GM12801 (cell line): ENCODE results near the gene WSCD1.

Experiments used
- TF ChIP-seq, protein P1 (sequence below): IDR thresholded peaks from one replicate; pipeline ENCODE4 v1.5.1; 2011; ENCODE audit warnings: control low read depth; ENCODE audit not compliant: insufficient read length; ENCODE audit errors: extremely low read depth

WSCD1 gene

DNA sequence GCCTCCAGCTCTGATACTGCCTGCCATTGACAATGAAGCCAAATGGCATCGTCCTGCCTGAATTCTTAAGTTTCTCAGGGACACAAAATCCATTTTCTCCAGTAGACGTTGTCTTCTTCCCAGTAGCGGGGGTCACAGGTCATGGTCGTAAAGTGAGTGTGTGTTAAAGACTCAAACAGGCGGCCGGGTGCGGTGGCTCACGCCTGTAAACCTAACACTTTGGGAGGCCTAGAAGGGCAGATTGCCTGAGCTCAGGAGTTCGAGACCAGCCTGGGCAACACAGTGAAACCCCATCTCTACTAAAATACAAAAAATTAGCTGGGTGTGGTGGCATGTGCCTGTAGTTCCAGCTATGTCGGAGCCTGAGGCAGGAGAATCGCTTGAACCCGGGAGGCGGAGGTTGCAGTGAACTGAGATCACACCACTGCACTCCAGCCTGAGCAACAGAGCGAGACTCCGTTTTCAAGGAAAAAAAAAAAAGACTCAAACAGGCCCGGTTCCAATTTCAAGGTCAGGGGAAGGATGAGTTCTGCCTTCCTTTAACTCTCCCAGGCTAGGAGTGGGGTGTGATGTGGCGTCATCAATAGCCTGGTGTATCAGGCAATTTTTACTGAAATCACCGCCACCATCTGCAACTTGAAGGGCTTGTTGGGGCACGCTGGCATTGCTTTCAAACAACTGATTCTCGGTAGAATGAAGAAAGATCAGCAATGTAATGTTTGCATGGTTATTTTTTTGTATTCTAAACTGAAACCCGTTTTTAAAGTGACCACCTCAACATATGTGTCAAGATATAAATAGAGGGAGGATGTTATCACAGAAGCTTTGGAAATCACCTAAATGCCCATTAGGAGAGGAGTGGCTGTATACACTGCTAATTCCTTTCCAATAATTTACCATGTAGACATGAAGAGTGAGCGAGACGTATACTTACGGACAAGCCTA, 91.0 kb downstream of the WSCD1 start:
- TF ChIP-seq, protein P1, sequence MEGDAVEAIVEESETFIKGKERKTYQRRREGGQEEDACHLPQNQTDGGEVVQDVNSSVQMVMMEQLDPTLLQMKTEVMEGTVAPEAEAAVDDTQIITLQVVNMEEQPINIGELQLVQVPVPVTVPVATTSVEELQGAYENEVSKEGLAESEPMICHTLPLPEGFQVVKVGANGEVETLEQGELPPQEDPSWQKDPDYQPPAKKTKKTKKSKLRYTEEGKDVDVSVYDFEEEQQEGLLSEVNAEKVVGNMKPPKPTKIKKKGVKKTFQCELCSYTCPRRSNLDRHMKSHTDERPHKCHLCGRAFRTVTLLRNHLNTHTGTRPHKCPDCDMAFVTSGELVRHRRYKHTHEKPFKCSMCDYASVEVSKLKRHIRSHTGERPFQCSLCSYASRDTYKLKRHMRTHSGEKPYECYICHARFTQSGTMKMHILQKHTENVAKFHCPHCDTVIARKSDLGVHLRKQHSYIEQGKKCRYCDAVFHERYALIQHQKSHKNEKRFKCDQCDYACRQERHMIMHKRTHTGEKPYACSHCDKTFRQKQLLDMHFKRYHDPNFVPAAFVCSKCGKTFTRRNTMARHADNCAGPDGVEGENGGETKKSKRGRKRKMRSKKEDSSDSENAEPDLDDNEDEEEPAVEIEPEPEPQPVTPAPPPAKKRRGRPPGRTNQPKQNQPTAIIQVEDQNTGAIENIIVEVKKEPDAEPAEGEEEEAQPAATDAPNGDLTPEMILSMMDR = no peak

DNA sequence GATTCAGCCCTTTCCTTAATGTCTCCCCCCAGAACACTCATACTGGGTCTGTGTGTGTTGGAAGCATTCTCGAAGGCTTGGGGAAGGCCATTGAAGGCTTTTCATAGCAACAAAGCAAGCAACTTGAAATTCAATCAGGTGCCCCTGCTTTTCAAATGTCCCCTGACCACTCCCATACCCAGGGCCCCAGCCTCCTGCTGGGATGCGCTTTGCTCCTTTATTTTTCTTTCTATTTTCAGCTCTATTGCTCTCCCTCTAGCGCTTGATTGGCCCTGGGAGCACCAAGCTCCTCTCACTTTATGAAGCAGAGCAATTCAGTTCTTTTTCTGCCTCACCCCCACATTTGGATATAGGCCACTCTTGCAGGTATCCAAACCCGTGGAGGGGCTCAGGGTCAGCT, 92.0 kb downstream of the WSCD1 start:
- TF ChIP-seq, protein P1 = no peak

- TF ChIP-seq, protein P1 = no peak
These were observed 92.7 kb downstream of the WSCD1 start for GRCh38 chr17:6162892-6163291.

GRCh38 chr17:6163612-6164333, 93.6 kb downstream of the WSCD1 start:
- TF ChIP-seq, protein P1 = no peak

- TF ChIP-seq, protein P1 = no peak
These were observed 94.8 kb downstream of the WSCD1 start for GRCh38 chr17:6164996-6165395.

DNA sequence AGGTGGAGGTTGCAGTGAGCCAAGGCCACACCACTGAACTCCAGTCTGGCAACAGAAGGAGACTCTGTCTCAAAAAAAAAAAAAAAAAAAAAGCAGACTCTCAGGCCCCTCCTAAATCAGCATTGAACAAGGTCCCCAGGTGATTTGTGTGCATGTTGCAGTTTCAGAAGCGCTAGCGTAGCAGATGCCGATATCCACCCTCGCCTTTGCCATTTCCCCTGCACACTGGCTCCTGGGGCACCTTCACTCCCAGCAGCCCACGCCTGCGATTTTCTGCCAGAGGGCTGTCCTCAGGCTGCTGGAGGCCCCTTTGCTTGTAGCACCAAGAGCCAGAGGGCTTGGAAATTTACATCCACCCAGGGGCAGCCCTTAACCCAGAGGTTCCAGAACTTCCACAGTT, 95.6 kb downstream of the WSCD1 start:
- TF ChIP-seq, protein P1 = no peak

DNA sequence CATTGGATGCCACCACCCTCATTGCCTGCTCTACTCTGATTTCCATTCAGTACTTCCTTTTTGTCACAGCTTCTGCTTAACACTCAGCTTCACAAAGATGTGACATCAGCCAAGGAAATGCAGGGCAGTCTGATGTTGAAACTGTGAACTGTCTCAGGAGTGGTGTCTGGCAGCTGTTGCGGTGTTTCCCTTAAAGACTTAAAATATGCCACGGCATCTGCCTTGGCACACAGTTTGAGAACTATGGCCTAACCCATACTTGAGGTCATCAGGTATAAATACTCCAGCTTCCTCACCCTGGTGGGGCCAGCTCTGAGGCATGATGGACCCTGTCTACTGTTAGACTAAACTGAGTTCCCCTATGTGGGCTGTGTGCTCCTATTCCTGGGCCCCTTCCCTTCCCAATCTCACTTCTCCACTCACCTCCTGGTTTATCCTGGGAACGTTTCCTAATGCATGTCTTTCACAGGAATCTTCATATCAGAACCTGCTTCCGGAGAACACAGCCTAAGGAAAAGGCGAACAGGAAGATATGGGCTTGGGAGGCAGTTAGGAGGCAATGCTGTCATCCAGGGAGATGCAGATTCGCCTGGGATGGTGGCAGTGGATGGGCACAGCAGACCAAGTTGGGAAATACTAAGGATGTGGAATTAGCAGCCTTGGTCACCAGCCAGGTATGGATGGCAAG, 96.5 kb downstream of the WSCD1 start:
- TF ChIP-seq, protein P1 = no peak
